Stomach (tissue), 9 donors: Measurements from ENCODE around the gene RAMP1. TPM values are rescaled to one million over a fixed set of nuclear protein-coding genes. Genes with fewer than 3 reads are reported as not detected.

Experiments
- DNase-seq, 2 donors: peaks; one replicate each; pipeline versions ENCODE4 v3.0.0 to v3.0.0-alpha.2; 2013 to 2019
- H3K27ac ChIP-seq, 5 donors: fragments of 200-600 bp in 4 of 5; sonication (generic) in 4 of 5; one replicate each; pipeline ENCODE4 v1.5.1; 2013 to 2019; ENCODE audit warnings: mild to moderate bottlenecking in 1 of 5, moderate library complexity in 1 of 5
- H3K27me3 ChIP-seq, 3 donors: fragments of 200-600 bp; sonication (generic); one replicate each; pipeline ENCODE4 v1.5.1; 2017 to 2019; ENCODE audit warnings: mixed run types in 1 of 3
- H3K36me3 ChIP-seq, 4 donors: fragments of 200-600 bp; sonication (generic); 1 replicate in 3 of 4; 2 replicates in 1 of 4; pipeline ENCODE4 v1.5.1; 2016 to 2019
- H3K4me1 ChIP-seq, 4 donors: fragments of 200-600 bp; sonication (generic); one replicate each; pipeline ENCODE4 v1.5.1; 2016 to 2019
- H3K4me3 ChIP-seq, 4 donors: fragments of 200-600 bp; sonication (generic) in 3 of 4; one replicate each; pipeline ENCODE4 v1.5.1; 2016 to 2019; ENCODE audit warnings: mild to moderate bottlenecking in 1 of 4
- H3K9me3 ChIP-seq, 4 donors: fragments of 200-600 bp; sonication (generic); one replicate each; pipeline ENCODE4 v1.5.1; 2016 to 2019
- CTCF ChIP-seq, 7 experiments: fragments of 450-650 bp in 4 of 7; fragments of 200-600 bp in 3 of 7; sonication (generic) in 3 of 7; IDR thresholded peaks; one replicate each; pipeline ENCODE4 v1.5.1; 2016 to 2019; ENCODE audit warnings: antibody characterized with exemption in 7 of 7, control low read depth in 2 of 7, mild to moderate bottlenecking in 1 of 7
- EP300 ChIP-seq: sonication (generic); formaldehyde crosslinking; IDR thresholded peaks from one replicate; pipeline ENCODE4 v1.6.1; 2017; ENCODE audit warnings: antibody characterized with exemption
- POLR2A ChIP-seq, 4 donors: fragments of 450-650 bp; IDR thresholded peaks; one replicate each; pipeline ENCODE4 v1.6.1; 2016; ENCODE audit warnings: antibody characterized with exemption in 4 of 4, control low read depth in 2 of 4, mild to moderate bottlenecking in 1 of 4, moderate library complexity in 1 of 4
- POLR2AphosphoS5 ChIP-seq, 3 donors: sonication (generic); formaldehyde crosslinking; IDR thresholded peaks; one replicate each; pipeline ENCODE4 v1.6.1; 2016; ENCODE audit warnings: antibody characterized with exemption in 3 of 3
- WGBS, 5 donors: extraction: QIAGEN DNeasy Blood & Tissue Kit in 3 of 5; methylation state at CpG; one replicate each; pipeline versions ENCODE4 v1.1.5 to v1.1.7; 2013 to 2018; 5-methylcytosine and 5-hydroxymethylcytosine counted together
- intact Hi-C: fragments of 100-400 bp; cut with DNase I; formaldehyde crosslinking; loops from one replicate; pipeline ENCODE4 v1.15.1; 2023; ENCODE audit warnings: low total_unique reads
- polyA plus RNA-seq, 3 donors: library from polyadenylated mRNA; stranded (reverse); fragments of 200-250 nt; gene quantifications; one replicate each; pipeline ENCODE4 v1.2.3, GENCODE V29; 2013
- total RNA-seq, 5 donors: library from RNA; depleted of rRNA; stranded (reverse); fragments of >200 nt; gene quantifications; one replicate each; pipeline versions ENCODE4 v1.1.0 to v1.2.3, GENCODE V29; 2014 to 2016
- donor health status: healthy with polysubstance abuse.
- donor health status: Bipolar disorder and iron deficiency.
- donor health status: healthy.

The RAMP1 gene
- total and polyA plus RNA-seq, 8 donors, result 0.87 to 113 (median 31.8) TPM

- peaks cover 0 to 9% (median 2%) of the 10 kb centered on the region in 4 donors for H3K36me3 ChIP-seq
- WGBS, 5 donors, result 79 to 89% (median 87%) methylated on average over 21 to 26 of the region's 26 CpGs
Measured at GRCh38 chr2:237885931-237886684, 26.7 kb downstream of the RAMP1 start.

GRCh38 chr2:237886685-237887481 is 27.5 kb downstream of the RAMP1 start:
- peak; percentile 92 to 100 (median 97) for TF ChIP-seq POLR2AphosphoS5 (IDR thresholded peaks at IDR 0.05)
- peak; percentile 99 for TF ChIP-seq EP300
- no peak for TF ChIP-seq CTCF (IDR thresholded peaks at IDR 0.05)
- no peak for TF ChIP-seq POLR2A (IDR thresholded peaks at IDR 0.05)
- intact Hi-C loops, result no loop called here
- peak in 1 of 2 donors; percentile 92 for DNase-seq
- Histone ChIP-seq H3K27ac (peak overlapping the region in 4 of 5 donors; percentile 43 to 94 (median 82)), H3K9me3 (no peaks in the 10 kb centered on the region), H3K36me3 (peaks cover 0 to 7% (median 0%) of the 10 kb centered on the region in 4 donors), H3K4me3 (no peak overlapping the region), H3K4me1 (peaks cover 0 to 44% (median 27%) of the 10 kb centered on the region in 4 donors), H3K27me3 (no peaks in the 10 kb centered on the region)
- WGBS, 5 donors, result 76 to 87% (median 86%) methylated on average over 21 to 23 of the region's 23 CpGs

More at GRCh38 chr2:237885931-237886684, 26.7 kb downstream of the RAMP1 start:
- no peak overlapping the region for H3K4me3 ChIP-seq
- intact Hi-C loops, result no loop called here
- TF ChIP-seq EP300, result peak; percentile 66
- TF ChIP-seq CTCF (IDR thresholded peaks at IDR 0.05), result no peak
- no peak for TF ChIP-seq POLR2A (IDR thresholded peaks at IDR 0.05)
- peak in 2 of 3 donors; percentile 25 to 82 for TF ChIP-seq POLR2AphosphoS5 (IDR thresholded peaks at IDR 0.05)
- no peaks in the 10 kb centered on the region for H3K9me3 ChIP-seq
- H3K27me3 ChIP-seq, result no peaks in the 10 kb centered on the region
- peak in 1 of 2 donors; percentile 78 for DNase-seq
- peaks cover 0 to 44% (median 27%) of the 10 kb centered on the region in 4 donors for H3K4me1 ChIP-seq
- peak overlapping the region in 4 of 5 donors; percentile 35 to 94 (median 82) for H3K27ac ChIP-seq

DNA sequence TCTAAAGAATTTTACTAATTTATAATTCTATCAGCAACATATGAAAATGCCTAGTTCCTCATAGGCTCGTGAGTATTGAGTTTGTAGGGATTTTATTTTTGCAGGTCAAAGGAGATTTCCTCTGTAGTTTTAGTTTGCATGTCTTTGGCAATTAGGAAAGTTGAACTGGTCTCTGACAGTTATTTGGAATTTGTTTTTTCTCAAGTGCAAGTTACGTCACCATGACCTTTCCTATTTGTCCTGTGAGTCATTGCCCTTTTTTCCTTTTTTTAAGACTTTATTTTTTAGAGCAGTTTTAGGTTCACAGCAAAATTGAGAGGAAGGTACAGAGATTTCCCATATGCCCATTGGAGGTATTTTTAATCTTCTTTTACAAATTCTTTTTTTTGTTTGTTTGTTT is 29.0 kb downstream of the RAMP1 start:
- H3K27me3 ChIP-seq, result no peaks in the 10 kb centered on the region
- H3K4me3 ChIP-seq, result no peak overlapping the region
- peak overlapping the region in 4 of 5 donors; percentile 47 to 94 (median 78) for H3K27ac ChIP-seq
- H3K9me3 ChIP-seq, result no peaks in the 10 kb centered on the region
- intact Hi-C loops, result no loop called here
- no peak for DNase-seq
- TF ChIP-seq CTCF (IDR thresholded peaks at IDR 0.05) (no peak), POLR2AphosphoS5 (IDR thresholded peaks at IDR 0.05) (peak in 1 of 3 donors; percentile 47)
- peaks cover 3 to 57% (median 33%) of the 10 kb centered on the region in 4 donors for H3K4me1 ChIP-seq
- WGBS, 5 donors, result 35 to 56% (median 53%) methylated on average over 2 of the region's 2 CpGs
- no peaks in the 10 kb centered on the region for H3K36me3 ChIP-seq

DNA sequence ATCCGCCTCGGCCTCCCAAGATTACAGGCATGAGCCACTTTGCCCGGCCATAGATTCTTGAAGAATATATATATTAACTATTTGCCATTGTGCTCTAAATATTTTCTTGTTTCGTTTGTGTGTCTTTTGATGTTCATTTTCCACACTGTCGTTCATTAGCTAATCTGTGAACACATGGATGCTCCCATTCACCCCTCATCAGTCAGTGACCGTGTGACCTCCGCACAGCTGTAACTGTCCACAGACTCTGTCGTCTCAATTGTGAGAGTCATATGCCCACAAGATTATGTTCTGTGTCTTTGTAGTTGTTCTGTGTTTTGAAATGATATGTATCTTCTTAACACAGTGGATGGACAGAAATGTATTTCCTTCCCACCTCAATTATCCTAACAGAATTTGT is 29.6 kb downstream of the RAMP1 start:
- no peak for TF ChIP-seq POLR2AphosphoS5 (IDR thresholded peaks at IDR 0.05)
- no peak for TF ChIP-seq CTCF (IDR thresholded peaks at IDR 0.05)
- no peak for TF ChIP-seq EP300
- TF ChIP-seq POLR2A (IDR thresholded peaks at IDR 0.05), result no peak
- no peaks in the 10 kb centered on the region for H3K36me3 ChIP-seq
- no peak for DNase-seq
- intact Hi-C loops, result no loop called here
- peaks cover 3 to 60% (median 35%) of the 10 kb centered on the region in 4 donors for H3K4me1 ChIP-seq
- H3K4me3 ChIP-seq, result no peak overlapping the region
- no peaks in the 10 kb centered on the region for H3K27me3 ChIP-seq
- WGBS, 5 donors, result 87 to 94% (median 89%) methylated on average over 8 of the region's 8 CpGs
- H3K9me3 ChIP-seq, result no peaks in the 10 kb centered on the region
- H3K27ac ChIP-seq, result peak overlapping the region in 4 of 5 donors; percentile 47 to 94 (median 78)
